Gastroesophageal sphincter (tissue), 3 donors: ENCODE measurements around the gene VSX2.

Source experiments
- EP300 ChIP-seq: sonication (generic); formaldehyde crosslinking; IDR thresholded peaks from one replicate; pipeline ENCODE4 v1.6.1; 2017; ENCODE audit warnings: antibody characterized with exemption, mild to moderate bottlenecking
- POLR2A ChIP-seq, 2 donors: fragments of 450-650 bp; IDR thresholded peaks; one replicate each; pipeline ENCODE4 v1.6.1; 2017; ENCODE audit warnings: antibody characterized with exemption in 2 of 2, mild to moderate bottlenecking in 2 of 2, moderate library complexity in 1 of 2
- POLR2AphosphoS5 ChIP-seq: sonication (generic); formaldehyde crosslinking; IDR thresholded peaks from one replicate; pipeline ENCODE4 v1.6.1; 2017; ENCODE audit warnings: antibody characterized with exemption
- TF ChIP-seq, protein P1 (sequence below), 4 experiments: fragments of 200-600 bp in 2 of 4; fragments of 450-650 bp in 2 of 4; sonication (generic) in 1 of 4; IDR thresholded peaks; one replicate each; pipeline ENCODE4 v1.5.1; 2017 to 2019; ENCODE audit warnings: antibody characterized with exemption in 4 of 4, mild to moderate bottlenecking in 2 of 4, moderate library complexity in 2 of 4

GRCh38 chr14:74240794-74241651 is 1.8 kb downstream of the VSX2 start:
- no peak for TF ChIP-seq EP300
- TF ChIP-seq, protein P1, sequence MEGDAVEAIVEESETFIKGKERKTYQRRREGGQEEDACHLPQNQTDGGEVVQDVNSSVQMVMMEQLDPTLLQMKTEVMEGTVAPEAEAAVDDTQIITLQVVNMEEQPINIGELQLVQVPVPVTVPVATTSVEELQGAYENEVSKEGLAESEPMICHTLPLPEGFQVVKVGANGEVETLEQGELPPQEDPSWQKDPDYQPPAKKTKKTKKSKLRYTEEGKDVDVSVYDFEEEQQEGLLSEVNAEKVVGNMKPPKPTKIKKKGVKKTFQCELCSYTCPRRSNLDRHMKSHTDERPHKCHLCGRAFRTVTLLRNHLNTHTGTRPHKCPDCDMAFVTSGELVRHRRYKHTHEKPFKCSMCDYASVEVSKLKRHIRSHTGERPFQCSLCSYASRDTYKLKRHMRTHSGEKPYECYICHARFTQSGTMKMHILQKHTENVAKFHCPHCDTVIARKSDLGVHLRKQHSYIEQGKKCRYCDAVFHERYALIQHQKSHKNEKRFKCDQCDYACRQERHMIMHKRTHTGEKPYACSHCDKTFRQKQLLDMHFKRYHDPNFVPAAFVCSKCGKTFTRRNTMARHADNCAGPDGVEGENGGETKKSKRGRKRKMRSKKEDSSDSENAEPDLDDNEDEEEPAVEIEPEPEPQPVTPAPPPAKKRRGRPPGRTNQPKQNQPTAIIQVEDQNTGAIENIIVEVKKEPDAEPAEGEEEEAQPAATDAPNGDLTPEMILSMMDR (IDR thresholded peaks at IDR 0.05) = no peak
- TF ChIP-seq POLR2AphosphoS5 = peak; percentile 2
- no peak for TF ChIP-seq POLR2A (IDR thresholded peaks at IDR 0.05)
